Muscle layer of colon (tissue), 2 donors: Measurements from ENCODE around the gene ELMO2.
A peak's percentile ranks its signal among the peaks of the same experiment; 100 is the strongest.

Experiments
- H3K27ac ChIP-seq: one replicate; pipeline ENCODE4 v1.7.0; 2013; ENCODE audit warnings: low read depth, mild to moderate bottlenecking, low read length, moderate library complexity
- H3K27me3 ChIP-seq, 2 donors: one replicate each; pipeline ENCODE4 v1.7.0; 2013; ENCODE audit warnings: low read length in 2 of 2, mild to moderate bottlenecking in 2 of 2; ENCODE audit not compliant: insufficient read depth in 2 of 2, control insufficient read depth in 1 of 2
- H3K36me3 ChIP-seq: one replicate; pipeline ENCODE4 v1.7.0; 2013; ENCODE audit warnings: mild to moderate bottlenecking, low read length; ENCODE audit not compliant: insufficient read depth
- H3K4me1 ChIP-seq: one replicate; pipeline ENCODE4 v1.7.0; 2013; ENCODE audit warnings: mild to moderate bottlenecking, low read length; ENCODE audit not compliant: insufficient read depth
- H3K4me3 ChIP-seq, 2 donors: one replicate each; pipeline ENCODE4 v1.7.0; 2013; ENCODE audit warnings: low read length in 2 of 2, low read depth in 1 of 2, mild to moderate bottlenecking in 1 of 2, moderate library complexity in 1 of 2
- H3K9ac ChIP-seq: one replicate; pipeline ENCODE4 v1.7.0; 2013; ENCODE audit warnings: low read length
- H3K9me3 ChIP-seq: one replicate; pipeline ENCODE4 v1.7.0; 2013; ENCODE audit warnings: mild to moderate bottlenecking, low read length
- donor health status: abdominal sarcoma.
- donor health status: Adenocarcinoma of cecum.

Gene ELMO2

DNA sequence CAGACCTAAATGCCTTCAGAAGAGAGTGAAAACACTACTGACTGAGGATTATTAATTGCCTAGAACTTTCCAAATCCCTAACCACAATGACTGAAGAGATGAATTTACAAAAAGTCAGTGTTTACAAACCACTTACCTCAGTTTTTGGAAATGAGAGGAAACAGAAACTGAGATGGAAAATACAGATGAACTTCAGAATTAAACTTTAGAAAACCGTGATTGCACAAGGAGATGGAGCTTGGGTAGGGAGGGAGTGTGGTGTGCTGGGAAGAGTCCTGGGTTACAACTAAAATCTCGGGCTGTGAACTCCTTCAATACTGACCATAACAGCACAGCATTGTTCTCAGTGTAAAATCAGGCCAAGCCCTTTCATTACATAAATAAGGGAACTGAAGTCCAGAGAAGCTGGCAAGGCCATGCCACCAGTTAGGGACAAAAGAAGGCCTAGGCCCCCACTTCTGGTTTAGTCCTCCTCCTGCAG lies 4.0 kb downstream of the ELMO2 start:
- Histone ChIP-seq H3K27ac (no peak overlapping the region), H3K9me3 (no peaks in the 10 kb centered on the region), H3K4me3 (no peak overlapping the region), H3K9ac (peak overlapping the region; percentile 3), H3K36me3 (peaks cover 11% of the 10 kb centered on the region), H3K27me3 (no peaks in the 10 kb centered on the region), H3K4me1 (peaks cover 61% of the 10 kb centered on the region)

DNA sequence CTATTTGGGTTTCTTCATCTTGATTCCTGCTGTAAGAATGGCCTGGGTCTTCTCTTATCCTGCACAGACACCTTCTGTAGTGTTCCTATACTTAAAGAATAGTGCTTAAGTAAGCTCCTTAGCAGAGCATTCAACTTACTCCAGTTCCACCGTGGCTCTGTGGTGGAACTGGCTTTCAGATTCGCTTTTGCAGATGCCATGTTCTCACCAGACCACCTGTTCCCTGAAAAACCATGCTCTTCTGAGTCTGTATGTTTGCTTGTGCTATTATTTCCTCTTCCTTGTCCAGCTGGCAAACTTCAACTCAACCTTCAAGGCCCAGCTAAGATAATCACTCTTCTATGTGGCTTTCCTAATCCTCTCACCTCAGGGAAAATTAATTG lies 4.9 kb downstream of the ELMO2 start:
- no peak overlapping the region for H3K9ac ChIP-seq
- peaks cover 17% of the 10 kb centered on the region for H3K36me3 ChIP-seq
- H3K27me3 ChIP-seq: no peaks in the 10 kb centered on the region
- peak overlapping the region; percentile 55 for H3K27ac ChIP-seq
- no peaks in the 10 kb centered on the region for H3K9me3 ChIP-seq
- peaks cover 56% of the 10 kb centered on the region for H3K4me1 ChIP-seq
- no peak overlapping the region for H3K4me3 ChIP-seq

DNA sequence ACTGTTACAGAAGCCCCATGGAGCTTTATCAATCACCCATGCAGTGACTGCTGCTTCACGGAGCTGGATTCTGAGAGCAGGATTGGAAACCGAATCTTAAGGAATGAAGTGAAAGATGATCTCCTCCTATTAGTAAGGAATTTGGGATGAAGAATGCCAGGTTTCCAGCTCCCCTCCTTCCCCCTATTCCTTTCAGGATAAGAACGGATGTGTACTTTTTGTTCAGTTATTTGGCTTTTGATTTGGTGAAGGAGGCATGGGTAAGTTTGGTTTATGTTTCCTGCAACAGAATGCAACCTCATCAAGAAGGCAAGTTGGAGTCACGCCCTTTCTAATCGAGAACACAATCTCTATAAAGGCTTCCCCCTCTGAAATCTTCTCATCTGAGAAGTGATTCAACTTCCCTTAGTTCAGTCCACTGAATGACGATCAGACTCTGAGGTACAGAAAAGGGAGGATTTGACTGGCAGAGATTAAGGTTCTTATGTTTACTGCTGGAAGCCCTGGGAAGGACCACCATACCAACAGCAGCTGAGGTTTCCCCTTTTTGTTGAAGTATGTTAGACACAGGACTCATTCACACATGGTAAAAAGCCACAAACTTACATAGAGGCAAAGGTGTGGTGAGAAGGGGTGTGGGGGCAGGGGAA lies 5.5 kb downstream of the ELMO2 start:
- Histone ChIP-seq H3K9me3 (no peaks in the 10 kb centered on the region), H3K27ac (peak overlapping the region; percentile 55), H3K36me3 (peaks cover 20% of the 10 kb centered on the region), H3K27me3 (no peaks in the 10 kb centered on the region), H3K4me3 (peak overlapping the region in 1 of 2 donors; percentile 16), H3K9ac (peak overlapping the region; percentile 4), H3K4me1 (peaks cover 56% of the 10 kb centered on the region)

DNA sequence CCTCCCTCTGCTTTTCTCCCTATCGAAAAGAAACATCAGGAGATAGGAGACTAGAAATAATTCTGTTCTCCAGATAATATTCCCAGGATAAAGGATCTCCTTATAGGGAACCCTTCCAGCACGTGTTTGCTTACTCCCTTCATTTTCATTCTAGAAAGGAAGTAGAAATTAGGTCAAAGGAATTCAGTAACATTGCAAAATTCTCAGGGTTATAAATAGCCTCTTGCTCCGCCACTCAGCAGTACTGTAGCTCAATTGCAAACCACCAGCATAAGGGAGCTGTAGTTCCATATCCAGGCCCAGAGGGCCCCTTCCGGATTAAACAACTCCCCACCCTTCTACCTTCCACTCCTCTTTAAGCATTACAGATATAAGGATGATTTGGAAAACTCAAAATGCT lies 6.2 kb downstream of the ELMO2 start:
- peaks cover 58% of the 10 kb centered on the region for H3K4me1 ChIP-seq
- H3K9ac ChIP-seq: peak overlapping the region; percentile 4

DNA sequence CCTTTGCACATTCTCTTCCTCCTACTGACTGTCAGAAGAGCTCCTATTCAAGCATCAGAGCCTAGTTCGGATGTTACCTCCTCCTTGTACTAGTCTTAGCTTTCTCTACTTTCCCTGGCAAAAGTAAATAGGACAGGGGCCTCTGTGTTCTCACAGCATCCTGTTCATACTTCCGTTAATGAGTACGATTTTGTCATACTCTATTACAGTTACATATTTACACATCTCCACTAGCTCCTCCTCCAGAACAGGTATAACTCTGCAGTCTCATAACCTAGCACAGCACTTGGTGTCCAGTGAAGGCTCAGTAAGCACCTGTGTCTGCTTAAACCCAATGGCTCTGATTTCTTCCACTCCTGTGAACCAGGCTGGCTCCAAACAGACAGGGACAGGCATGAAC lies 7.0 kb downstream of the ELMO2 start:
- Histone ChIP-seq H3K27me3 (no peaks in the 10 kb centered on the region), H3K4me3 (no peak overlapping the region), H3K9ac (no peak overlapping the region), H3K9me3 (no peaks in the 10 kb centered on the region), H3K36me3 (peaks cover 22% of the 10 kb centered on the region), H3K27ac (no peak overlapping the region), H3K4me1 (peaks cover 62% of the 10 kb centered on the region)

More for the DNA sequence above, 6.2 kb downstream of the ELMO2 start:
- H3K9me3 ChIP-seq: no peaks in the 10 kb centered on the region
- peaks cover 22% of the 10 kb centered on the region for H3K36me3 ChIP-seq
- peak overlapping the region in 1 of 2 donors; percentile 16 for H3K4me3 ChIP-seq
- peak overlapping the region; percentile 55 for H3K27ac ChIP-seq
- no peaks in the 10 kb centered on the region for H3K27me3 ChIP-seq

DNA sequence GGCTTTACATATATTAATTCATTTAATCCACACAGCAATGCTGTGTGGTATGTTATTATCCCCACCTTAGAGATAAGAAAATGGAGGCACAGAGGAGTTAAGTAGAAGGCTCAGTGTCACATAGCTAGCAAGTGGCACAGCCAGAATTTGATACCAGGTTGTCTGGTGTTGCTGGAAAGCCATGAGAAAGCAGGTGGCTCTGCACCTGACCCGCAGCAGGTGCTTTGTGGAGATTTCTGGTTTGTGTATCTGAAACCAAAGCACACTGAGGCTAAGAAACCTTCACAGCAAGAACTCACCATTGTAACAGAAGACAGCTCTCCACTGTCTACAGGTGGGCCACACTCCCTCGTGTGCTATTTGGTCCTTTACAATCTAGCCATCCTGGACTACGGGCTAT lies 7.5 kb downstream of the ELMO2 start:
- Histone ChIP-seq H3K36me3 (peaks cover 26% of the 10 kb centered on the region), H3K27ac (no peak overlapping the region), H3K9ac (no peak overlapping the region), H3K27me3 (no peaks in the 10 kb centered on the region), H3K9me3 (no peaks in the 10 kb centered on the region), H3K4me1 (peaks cover 62% of the 10 kb centered on the region), H3K4me3 (no peak overlapping the region)

DNA sequence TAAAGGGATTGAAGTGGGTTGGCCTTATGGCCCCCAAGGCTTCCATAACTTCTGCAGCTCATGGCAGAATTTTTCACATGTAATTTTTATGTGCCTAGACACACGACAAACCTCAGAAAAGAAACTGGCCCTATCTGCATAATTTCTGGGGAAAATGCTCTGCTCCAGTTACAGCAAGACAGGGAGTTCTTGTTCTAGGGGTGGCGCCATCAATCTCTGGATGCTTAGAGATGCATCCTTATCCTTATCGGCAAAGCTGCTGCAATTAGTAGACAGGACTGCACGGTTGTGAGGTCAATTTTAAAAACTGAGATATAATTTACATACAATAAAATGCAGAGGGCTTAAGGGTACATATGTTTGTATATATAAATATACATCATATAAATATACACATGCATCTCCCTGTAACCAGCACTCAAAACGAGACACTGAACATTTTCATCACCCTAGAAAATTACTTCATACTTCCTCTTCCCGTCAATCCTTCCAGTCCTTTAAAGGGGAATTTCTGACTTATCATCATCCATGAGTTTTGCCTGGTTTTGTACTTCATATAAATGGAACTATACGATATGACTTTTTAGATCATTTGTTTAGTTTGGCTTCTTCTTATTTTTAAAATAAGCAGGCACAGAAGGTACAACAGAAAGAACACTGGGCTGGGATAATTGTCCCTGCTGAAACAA lies 10.2 kb downstream of the ELMO2 start:
- Histone ChIP-seq H3K36me3 (peaks cover 52% of the 10 kb centered on the region), H3K9me3 (no peaks in the 10 kb centered on the region), H3K27ac (no peak overlapping the region), H3K9ac (no peak overlapping the region), H3K4me3 (no peak overlapping the region), H3K27me3 (no peaks in the 10 kb centered on the region), H3K4me1 (peaks cover 38% of the 10 kb centered on the region)

DNA sequence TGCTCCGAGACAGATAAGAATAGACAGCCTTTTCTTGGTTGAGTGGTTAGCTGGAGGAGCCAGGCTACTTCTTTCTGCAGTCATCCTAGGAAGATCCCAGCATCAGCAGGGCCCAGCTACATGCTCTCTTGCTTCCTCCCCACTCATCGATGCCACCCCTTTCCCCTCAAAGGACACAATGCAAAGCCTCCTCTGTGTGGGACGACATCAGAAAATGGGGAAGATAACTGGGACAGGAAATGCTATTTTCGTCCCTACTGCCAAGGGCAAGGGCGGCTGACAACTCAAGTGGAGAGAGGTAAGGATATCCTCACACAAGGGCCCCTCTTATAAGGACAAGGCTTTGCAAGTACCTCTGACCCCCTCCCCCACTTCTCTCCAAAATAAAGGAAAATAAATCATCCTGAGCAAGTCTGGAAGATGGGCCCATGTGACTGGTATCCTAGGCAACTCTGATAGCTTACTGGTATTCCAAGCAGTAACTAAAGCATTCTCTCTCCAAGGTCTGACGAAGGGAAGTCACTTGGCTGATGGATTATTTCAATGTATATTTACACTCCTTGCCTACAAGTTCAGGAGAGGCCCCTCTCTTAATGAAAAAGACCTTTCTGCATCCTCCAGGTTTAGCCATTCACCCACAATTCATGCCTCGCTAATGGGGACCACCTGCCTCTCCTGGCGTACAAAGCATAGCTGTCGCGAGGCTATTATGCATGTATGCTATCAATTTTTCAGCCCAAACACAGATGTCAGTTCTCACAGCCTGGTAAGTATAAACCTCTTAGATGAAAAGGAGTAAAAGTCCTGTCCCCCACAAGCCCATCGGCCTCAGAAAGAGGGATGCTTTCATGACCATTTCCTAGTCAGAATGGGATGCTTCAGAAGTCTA lies 11.3 kb downstream of the ELMO2 start:
- no peaks in the 10 kb centered on the region for H3K9me3 ChIP-seq
- H3K9ac ChIP-seq: no peak overlapping the region
- no peak overlapping the region for H3K4me3 ChIP-seq
- peaks cover 27% of the 10 kb centered on the region for H3K4me1 ChIP-seq
- H3K27me3 ChIP-seq: no peaks in the 10 kb centered on the region
- H3K27ac ChIP-seq: no peak overlapping the region
- H3K36me3 ChIP-seq: peaks cover 61% of the 10 kb centered on the region

DNA sequence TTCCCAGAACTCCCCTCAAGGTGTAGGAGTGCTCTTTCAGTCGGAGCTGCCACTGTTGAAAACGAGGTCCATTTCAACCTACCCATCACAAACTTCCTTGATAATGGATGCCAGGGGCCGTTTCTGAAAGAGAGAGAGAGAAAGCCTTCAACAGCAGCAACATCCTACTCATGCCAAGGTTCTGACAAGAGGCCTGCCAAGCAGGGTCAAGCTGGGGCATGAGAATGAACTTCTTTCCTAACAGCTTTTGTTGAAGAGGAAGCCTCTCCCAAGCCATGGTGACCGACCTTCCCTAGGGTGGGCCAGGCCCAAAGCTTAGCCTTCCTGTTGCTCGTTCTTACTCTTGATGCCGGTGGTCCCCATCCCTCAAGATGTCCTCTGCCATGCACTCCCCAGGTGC lies 12.4 kb downstream of the ELMO2 start:
- no peak overlapping the region for H3K9ac ChIP-seq
- H3K27me3 ChIP-seq: no peaks in the 10 kb centered on the region
- no peaks in the 10 kb centered on the region for H3K9me3 ChIP-seq
- peaks cover 16% of the 10 kb centered on the region for H3K4me1 ChIP-seq
- H3K36me3 ChIP-seq: peaks cover 60% of the 10 kb centered on the region
- no peak overlapping the region for H3K27ac ChIP-seq
- H3K4me3 ChIP-seq: no peak overlapping the region

DNA sequence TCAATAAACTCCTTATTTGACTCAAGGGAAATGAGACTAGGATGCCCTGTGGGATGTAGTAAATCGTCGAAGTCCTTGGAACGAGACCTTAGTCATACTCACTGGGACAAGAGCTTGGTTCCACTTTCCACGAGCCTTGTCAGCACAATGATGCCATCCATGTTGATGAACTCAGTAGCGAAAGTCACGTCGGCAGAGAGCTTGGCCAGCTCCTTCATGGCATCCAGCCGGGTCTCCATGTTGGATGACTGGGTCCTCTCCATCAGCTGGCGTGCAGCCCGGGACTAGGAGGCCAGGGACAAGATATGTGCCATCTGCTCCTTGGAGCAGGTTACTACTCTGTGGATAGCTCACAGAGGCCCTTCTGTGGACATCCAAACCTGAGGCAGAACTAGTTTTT lies 17.5 kb downstream of the ELMO2 start:
- Histone ChIP-seq H3K27me3 (no peaks in the 10 kb centered on the region), H3K9me3 (no peaks in the 10 kb centered on the region), H3K4me3 (no peak overlapping the region), H3K9ac (no peak overlapping the region), H3K27ac (no peak overlapping the region), H3K36me3 (peaks cover 84% of the 10 kb centered on the region), H3K4me1 (no peaks in the 10 kb centered on the region)

DNA sequence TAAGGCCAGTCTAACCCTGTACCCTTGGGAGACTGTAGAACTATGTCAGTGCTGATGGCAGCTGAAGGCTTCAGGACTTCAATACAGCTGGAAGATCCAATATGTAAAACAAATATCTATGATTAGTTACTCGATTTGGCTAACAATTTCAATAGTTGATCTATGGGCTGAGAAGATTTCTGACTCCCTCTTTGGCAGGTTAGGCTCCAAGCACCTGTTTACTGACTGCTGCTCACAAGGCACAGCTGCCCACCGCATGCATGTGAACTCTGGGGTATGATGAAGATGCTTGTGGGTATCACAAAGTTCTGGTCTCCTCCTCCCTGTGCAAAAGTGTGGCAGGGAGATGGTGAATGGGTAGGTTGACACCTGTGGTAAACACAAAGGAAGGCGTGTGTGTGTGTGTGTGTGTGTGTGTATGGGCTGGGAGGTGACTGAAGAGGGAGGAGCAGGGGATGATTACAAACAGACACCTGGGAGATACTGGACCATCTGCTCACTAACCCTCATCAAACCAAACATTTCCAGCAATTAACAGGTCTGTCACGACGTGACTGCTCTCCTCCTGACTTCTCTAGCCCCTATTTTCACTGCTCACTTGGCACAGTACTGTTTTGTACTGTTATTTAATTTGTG lies 18.1 kb downstream of the ELMO2 start:
- Histone ChIP-seq H3K9me3 (no peaks in the 10 kb centered on the region), H3K36me3 (peaks cover 84% of the 10 kb centered on the region), H3K9ac (no peak overlapping the region), H3K4me3 (no peak overlapping the region), H3K27ac (no peak overlapping the region), H3K27me3 (no peaks in the 10 kb centered on the region), H3K4me1 (no peaks in the 10 kb centered on the region)
